GM21526 (cell line): Measurements from ENCODE around the gene CCL8.
"Not testable (repeated sequence)": the region's sequence is repeated elsewhere in the genome, so short reads cannot be mapped to it uniquely, and the experiment has no call there.

Experiments used
- ATAC-seq: cut with Tn5 transposase; IDR thresholded peaks from one replicate; pipeline ENCODE4 v1.9.1; 2021; ENCODE audit warnings: moderate library complexity; ENCODE audit not compliant: unreplicated experiment, low FRiP score

CCL8 gene

DNA sequence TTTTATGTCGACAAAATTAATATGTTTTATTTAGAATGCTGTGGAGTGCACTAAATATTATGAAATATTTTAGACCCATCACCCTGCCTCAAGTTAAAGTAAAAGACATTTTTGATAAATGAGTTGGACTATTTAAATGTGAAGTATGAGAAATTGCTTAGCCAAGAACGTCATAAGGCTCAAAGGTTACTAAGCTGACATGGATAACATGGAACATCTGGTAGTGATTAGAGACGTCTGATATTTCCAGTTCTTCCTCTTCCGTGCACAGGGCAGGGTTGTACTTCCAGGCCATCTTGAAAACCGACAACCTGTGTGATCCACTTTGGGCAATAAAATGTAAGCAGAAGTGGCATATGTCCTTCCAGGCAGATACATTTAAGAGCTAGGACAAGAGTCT lies 7.2 kb upstream of the CCL8 start:
- no peak for ATAC-seq

- ATAC-seq, result no peak
Observed at GRCh38 chr17:34313164-34313563, 6.1 kb upstream of the CCL8 start.

DNA sequence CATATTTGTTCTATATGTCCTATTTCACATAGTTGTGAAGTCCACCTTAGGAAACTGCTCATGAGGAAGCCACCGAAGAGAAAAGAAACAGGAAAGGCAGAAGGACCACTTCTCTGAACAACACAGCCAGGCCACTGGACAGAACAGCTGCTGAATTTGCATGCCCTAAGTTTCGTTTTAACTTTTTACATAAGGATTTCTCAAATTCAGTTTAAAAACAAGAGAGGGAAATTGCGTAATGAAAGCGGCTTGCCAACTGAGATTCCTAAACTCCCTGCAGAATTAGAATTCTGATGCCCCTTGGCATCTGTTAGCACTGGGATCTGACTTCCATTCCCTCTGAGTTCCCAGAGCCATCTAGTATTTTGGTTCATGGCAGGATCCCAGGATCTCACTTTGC lies 5.0 kb upstream of the CCL8 start:
- no peak for ATAC-seq

DNA sequence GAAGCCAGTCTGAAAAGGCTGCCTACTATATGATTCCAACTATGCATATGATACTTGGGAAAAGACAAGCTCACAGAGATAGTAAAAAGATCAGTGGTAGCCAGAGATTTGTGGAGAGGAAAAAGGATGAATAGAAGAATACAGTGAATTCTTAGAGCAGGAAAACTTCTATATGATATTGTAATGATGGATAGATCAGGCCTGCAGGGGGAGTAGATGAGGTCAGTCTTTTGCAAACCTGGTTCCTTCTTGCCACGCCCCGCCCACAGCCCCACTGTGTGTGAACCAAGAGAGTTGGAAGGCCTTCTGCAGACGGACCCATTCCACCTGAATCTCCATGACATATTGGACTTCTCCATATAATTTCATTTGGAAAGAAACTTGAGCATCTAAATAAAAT lies 761 bp upstream of the CCL8 start:
- no peak for ATAC-seq

DNA sequence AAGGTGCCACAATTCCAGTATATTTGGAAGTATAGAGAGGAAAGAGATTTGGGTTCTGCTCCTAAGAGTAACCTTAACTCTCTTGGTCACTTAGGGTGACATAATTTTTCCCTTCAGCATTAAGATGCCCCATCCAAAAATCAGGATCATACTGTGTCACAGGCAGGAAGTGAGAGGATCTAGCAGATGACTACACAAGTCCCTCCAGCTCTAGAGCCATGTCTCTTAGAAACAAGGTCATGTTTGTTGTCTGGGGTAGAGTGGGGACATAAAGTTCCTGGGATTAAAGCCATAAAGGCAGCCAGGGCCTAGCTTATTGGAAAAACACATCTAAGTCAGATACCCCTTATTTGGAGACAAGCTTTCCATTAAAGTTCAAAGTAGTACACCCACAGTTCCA lies 2.7 kb downstream of the CCL8 start:
- ATAC-seq, result no peak

GRCh38 chr17:34327580-34327979 lies 8.3 kb downstream of the CCL8 start:
- not testable (repeated sequence) for ATAC-seq

GRCh38 chr17:34337701-34338100 lies 18.5 kb downstream of the CCL8 start:
- no peak for ATAC-seq

GRCh38 chr17:34339138-34339770 lies 20.0 kb downstream of the CCL8 start:
- ATAC-seq, result no peak

- no peak for ATAC-seq
Observed at GRCh38 chr17:34341916-34342315, 22.7 kb downstream of the CCL8 start.

- ATAC-seq, result no peak
Observed at GRCh38 chr17:34347063-34347462, 27.8 kb downstream of the CCL8 start.

DNA sequence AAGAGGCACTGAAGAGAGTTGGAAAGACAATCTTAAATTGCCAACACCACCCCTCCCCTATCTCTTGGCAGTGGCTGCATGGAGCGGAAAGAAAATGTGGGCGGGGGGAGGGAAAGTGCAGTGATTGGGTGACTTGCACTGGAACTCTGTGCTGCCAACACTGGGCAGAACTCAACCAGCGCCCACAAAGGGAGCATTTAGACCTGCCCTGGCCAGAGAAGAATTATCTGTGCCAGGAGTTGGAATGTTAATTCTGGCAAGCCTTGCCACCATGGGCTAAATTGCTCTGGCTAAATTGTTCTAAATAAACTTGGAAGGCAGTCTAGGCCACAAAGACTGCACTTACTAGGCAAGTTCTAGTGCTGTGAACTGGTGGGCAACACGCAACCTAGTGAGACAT lies 30.5 kb downstream of the CCL8 start:
- ATAC-seq, result no peak

DNA sequence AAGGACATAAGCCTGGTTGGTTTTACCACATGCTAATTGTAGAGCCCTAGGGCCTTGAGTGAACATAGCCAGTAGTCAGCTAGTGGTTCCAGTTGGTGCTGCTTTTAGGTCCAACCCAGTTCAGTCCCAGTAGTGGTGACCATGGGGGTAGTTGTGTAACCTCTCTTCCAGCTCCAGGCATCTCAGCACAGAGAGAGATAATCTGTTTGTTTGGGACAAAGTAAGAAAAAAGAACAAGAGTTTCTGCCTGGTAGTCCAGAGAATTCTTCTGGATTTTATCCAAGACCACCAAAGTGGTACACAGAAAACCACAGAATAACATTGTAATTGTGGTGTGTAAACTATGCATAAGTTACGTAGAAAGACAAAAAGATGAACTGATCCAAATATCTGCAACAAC lies 31.9 kb downstream of the CCL8 start:
- no peak for ATAC-seq

- ATAC-seq, result no peak
Observed at GRCh38 chr17:34352191-34352590, 33.0 kb downstream of the CCL8 start.

DNA sequence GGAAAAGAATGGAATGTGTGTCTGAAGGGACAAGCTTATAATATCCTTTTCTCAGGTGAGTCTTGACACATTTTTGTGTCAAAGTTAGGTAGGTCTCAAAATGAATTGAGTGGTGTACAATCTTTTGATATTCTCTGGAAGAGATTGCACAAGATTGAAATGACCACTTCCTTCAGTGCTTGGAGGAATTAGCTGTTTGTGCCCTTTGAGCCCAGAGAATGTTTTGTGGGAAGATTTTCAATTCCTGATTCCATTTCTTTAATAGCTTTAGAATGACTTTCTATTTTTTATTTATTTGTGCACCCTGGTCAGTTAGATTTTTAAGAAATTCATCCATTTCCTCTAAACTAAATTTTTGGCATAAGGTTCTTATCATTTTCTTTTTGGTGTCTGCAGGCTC lies 35.4 kb downstream of the CCL8 start:
- no peak for ATAC-seq

- ATAC-seq, result no peak
Observed at GRCh38 chr17:34356194-34356593, 37.0 kb downstream of the CCL8 start, which contains the start of gene CCL13. CCL13 (plus strand) TSS chr17:34356480; CDS start chr17:34356527, 47 bp downstream.

- ATAC-seq, result no peak
Observed at GRCh38 chr17:34357398-34357797, 38.2 kb downstream of the CCL8 start.

DNA sequence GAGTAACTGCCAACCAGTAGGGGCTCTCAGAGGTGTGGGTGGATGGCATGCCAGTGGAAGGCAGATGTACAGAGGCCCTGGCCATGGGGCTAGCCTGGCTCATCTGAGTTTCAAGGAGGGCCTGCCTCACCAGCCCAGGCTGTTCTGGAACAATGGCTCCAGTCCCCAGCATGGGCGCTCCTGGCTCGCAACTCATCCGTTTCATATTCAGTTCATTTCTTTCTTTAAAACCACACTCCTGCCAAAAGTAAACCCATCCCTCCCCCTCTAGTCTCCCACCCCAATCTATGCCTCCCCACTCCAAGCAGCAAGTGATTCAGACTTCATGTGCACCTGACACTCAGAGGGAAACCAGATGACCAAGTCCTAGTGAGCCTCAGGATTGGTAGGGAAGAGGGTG lies 39.4 kb downstream of the CCL8 start:
- ATAC-seq, result no peak

GRCh38 chr17:34360601-34361270 lies 41.5 kb downstream of the CCL8 start:
- no peak for ATAC-seq

DNA sequence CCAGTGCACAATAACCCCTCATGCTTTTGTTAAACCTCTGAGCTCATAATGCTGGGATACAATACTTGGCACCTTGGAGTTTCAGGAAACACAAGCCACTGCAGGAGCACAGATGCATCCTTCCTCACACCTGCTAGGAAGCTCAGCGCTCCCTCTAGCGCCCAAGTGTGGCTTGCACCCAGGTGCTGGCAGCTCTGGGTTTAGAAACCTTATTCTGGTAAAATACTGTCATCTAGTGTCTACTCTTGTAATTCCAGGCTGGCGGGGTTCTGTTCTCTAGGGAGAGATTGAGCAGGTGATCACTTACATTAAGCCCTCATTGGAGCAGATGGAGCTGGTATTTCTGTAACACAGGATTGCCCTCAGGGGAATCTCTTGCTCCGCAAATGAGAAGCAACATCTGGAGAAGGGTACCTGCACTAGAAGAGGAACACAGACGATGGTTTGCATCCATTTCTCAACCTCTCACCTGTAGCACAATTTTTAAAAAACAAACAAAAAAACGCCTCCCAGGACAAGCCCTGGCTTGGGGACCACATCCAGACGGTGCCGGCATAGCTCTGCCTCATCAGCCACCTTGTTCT lies 42.3 kb downstream of the CCL8 start:
- peak; percentile 78 for ATAC-seq

DNA sequence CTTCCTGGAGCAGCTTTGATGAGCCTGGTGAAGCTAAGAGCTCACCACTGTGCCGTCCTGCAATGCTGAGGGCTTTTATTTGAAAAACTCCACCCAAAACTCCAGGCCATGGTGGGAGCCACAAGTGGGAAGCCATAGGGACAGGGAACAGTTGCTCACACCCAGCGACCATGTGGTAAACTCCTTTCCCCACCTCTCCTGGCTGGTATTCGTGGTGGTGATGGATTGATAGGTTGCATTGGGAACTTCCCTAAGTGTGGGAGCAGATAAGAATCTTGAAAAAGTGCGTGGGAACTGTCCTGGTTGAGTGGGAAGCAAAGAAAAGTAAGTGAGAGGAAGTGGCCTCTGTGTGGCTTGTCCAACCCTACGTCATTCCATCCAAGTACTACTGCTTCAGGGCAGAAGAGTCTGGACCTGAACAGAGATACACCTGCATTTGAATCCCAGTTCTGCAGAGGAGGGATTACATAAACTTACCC lies 44.0 kb downstream of the CCL8 start, which contains the start of gene CCL1:
CCL1 (minus strand) TSS at position 51 of the 479 bp plus-strand sequence. CDS start 72 bp downstream, outside the sequence.
- ATAC-seq, result no peak

DNA sequence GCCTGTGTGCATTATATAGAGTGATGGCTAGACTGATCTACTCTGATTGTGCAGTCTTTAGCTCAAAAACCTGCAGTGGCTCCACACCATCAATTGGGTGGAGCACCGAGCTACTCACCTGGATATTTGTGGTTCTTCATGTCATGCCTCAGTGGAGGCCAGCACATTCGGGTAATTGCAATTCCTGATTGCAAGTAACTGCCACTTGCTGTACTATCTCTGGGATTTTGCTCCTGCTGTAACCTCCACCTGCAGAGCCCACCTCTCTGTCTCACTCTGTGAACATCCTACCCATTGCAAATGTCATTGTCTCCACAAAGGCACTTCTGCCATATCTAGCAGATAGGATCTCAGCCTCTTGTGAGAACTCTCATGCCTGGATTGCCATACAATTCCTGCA lies 45.5 kb downstream of the CCL8 start:
- no peak for ATAC-seq

GRCh38 chr17:34365340-34365739 lies 46.1 kb downstream of the CCL8 start:
- ATAC-seq, result no peak
